Osteocyte (in vitro differentiated cells): Measurements from ENCODE around the gene CPEB2. TPM values are rescaled to one million over a fixed set of nuclear protein-coding genes. Genes with fewer than 3 reads are reported as not detected.

Source experiments
- DNase-seq: peaks from one replicate; pipeline ENCODE4 v3.0.0; 2021; ENCODE audit warnings: mixed read lengths; ENCODE audit not compliant: unreplicated experiment; ENCODE audit errors: extremely low spot score
- H3K27ac Mint-ChIP-seq: one replicate; pipeline ENCODE4 v1.8.0; 2021; ENCODE audit warnings: mild to moderate bottlenecking, mixed read lengths; ENCODE audit not compliant: unreplicated experiment
- H3K27me3 Mint-ChIP-seq: one replicate; pipeline ENCODE4 v1.8.0; 2021; ENCODE audit warnings: mixed read lengths; ENCODE audit not compliant: unreplicated experiment
- H3K36me3 Mint-ChIP-seq: one replicate; pipeline ENCODE4 v1.8.0; 2021; ENCODE audit warnings: mixed read lengths; ENCODE audit not compliant: unreplicated experiment
- H3K4me1 Mint-ChIP-seq: one replicate; pipeline ENCODE4 v1.8.0; 2021; ENCODE audit warnings: mixed read lengths; ENCODE audit not compliant: unreplicated experiment
- H3K4me3 Mint-ChIP-seq: one replicate; pipeline ENCODE4 v1.8.0; 2021; ENCODE audit warnings: mild to moderate bottlenecking, moderate library complexity, mixed read lengths; ENCODE audit not compliant: unreplicated experiment
- H3K9me3 Mint-ChIP-seq: one replicate; pipeline ENCODE4 v1.8.0; 2021; ENCODE audit warnings: mixed read lengths; ENCODE audit not compliant: unreplicated experiment
- total RNA-seq: library from RNA; stranded (reverse); gene quantifications from 2 replicates; pipeline ENCODE4 v1.2.1, GENCODE V29; 2021
- TF ChIP-seq, protein P1 (sequence below): fragments of 200-600 bp; sonication (generic); IDR thresholded peaks from 2 replicates; pipeline ENCODE4 v1.5.0; 2021; ENCODE audit warnings: antibody characterized with exemption, mild to moderate bottlenecking, moderate library complexity

Gene CPEB2
- total RNA-seq, 1 donor from 2014 or later = 65.7 TPM

GRCh38 chr4:15100380-15100779 lies 98.1 kb downstream of the CPEB2 start:
- no peak for DNase-seq
- H3K4me1 Mint-ChIP-seq = peaks cover 3% of the 10 kb centered on the region
- H3K4me3 Mint-ChIP-seq = no peak overlapping the region
- no peak overlapping the region for H3K27ac Mint-ChIP-seq
- H3K36me3 Mint-ChIP-seq = no peaks in the 10 kb centered on the region
- no peaks in the 10 kb centered on the region for H3K9me3 Mint-ChIP-seq
- H3K27me3 Mint-ChIP-seq = peaks cover 21% of the 10 kb centered on the region
- TF ChIP-seq, protein P1, sequence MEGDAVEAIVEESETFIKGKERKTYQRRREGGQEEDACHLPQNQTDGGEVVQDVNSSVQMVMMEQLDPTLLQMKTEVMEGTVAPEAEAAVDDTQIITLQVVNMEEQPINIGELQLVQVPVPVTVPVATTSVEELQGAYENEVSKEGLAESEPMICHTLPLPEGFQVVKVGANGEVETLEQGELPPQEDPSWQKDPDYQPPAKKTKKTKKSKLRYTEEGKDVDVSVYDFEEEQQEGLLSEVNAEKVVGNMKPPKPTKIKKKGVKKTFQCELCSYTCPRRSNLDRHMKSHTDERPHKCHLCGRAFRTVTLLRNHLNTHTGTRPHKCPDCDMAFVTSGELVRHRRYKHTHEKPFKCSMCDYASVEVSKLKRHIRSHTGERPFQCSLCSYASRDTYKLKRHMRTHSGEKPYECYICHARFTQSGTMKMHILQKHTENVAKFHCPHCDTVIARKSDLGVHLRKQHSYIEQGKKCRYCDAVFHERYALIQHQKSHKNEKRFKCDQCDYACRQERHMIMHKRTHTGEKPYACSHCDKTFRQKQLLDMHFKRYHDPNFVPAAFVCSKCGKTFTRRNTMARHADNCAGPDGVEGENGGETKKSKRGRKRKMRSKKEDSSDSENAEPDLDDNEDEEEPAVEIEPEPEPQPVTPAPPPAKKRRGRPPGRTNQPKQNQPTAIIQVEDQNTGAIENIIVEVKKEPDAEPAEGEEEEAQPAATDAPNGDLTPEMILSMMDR = no peak

GRCh38 chr4:15100994-15101695 lies 98.9 kb downstream of the CPEB2 start:
- no peak for DNase-seq

DNA sequence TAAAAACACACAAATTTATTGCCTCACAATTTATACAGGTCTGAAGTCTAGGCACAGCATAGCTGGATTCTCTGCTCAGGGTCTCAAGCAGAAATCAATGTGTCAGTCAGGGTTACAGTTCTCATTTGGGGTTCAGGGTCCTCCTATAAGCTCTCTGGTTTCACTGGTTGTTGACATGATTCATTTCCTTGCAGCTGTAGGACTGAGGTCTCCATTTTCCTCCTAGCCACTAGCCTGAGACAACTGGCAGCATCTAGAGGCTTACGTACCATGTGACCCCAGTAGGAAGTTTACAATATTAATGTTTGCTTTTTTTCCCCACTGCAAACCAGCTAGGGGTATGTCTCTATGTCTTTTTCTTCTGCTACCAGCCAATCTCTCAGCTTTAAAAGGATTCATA lies 102.5 kb downstream of the CPEB2 start:
- Mint-ChIP-seq H3K4me3 (no peak overlapping the region), H3K4me1 (peaks cover 3% of the 10 kb centered on the region)
- no peak for DNase-seq

More at GRCh38 chr4:15100994-15101695, 98.9 kb downstream of the CPEB2 start:
- H3K27me3 Mint-ChIP-seq = peaks cover 21% of the 10 kb centered on the region
- H3K4me1 Mint-ChIP-seq = peaks cover 3% of the 10 kb centered on the region
- H3K4me3 Mint-ChIP-seq = no peak overlapping the region
- TF ChIP-seq, protein P1 = no peak
- H3K27ac Mint-ChIP-seq = no peak overlapping the region
- H3K9me3 Mint-ChIP-seq = no peaks in the 10 kb centered on the region
- no peaks in the 10 kb centered on the region for H3K36me3 Mint-ChIP-seq

DNA sequence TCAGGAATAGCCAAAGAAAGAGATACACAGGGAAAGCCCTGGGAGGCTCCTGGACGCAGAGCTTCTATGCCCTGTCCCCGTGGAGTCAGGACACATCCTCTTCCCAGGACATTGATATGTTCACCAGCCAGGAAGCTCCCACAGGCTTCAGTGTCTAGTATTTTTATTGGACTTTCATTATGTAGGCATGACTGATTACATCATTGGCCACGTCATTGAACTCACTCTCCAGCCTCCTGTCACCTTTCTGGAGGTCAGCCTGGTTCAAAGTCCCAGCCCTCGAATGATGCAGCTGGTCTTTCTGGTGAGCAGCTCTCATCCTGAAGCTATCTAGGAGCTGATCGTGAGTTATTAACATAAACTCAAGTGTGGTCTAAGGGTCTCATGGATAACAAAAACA lies 104.1 kb downstream of the CPEB2 start:
- Mint-ChIP-seq H3K4me1 (peaks cover under 1% of the 10 kb centered on the region), H3K27ac (no peak overlapping the region), H3K4me3 (no peak overlapping the region), H3K9me3 (no peaks in the 10 kb centered on the region), H3K27me3 (peaks cover 2% of the 10 kb centered on the region), H3K36me3 (no peaks in the 10 kb centered on the region)
- no peak for DNase-seq
- TF ChIP-seq, protein P1 = no peak

More for the DNA sequence above, 102.5 kb downstream of the CPEB2 start:
- no peaks in the 10 kb centered on the region for H3K36me3 Mint-ChIP-seq
- no peaks in the 10 kb centered on the region for H3K9me3 Mint-ChIP-seq
- H3K27me3 Mint-ChIP-seq = peaks cover 5% of the 10 kb centered on the region
- H3K27ac Mint-ChIP-seq = no peak overlapping the region
- TF ChIP-seq, protein P1 = no peak

- peaks cover 2% of the 10 kb centered on the region for H3K27me3 Mint-ChIP-seq
- no peak overlapping the region for H3K4me3 Mint-ChIP-seq
- no peaks in the 10 kb centered on the region for H3K36me3 Mint-ChIP-seq
- no peaks in the 10 kb centered on the region for H3K4me1 Mint-ChIP-seq
- H3K27ac Mint-ChIP-seq = no peak overlapping the region
- TF ChIP-seq, protein P1 = no peak
- H3K9me3 Mint-ChIP-seq = no peaks in the 10 kb centered on the region
- DNase-seq = no peak
Measured at GRCh38 chr4:15109600-15109999, 107.3 kb downstream of the CPEB2 start.
